ENCODE data around the gene PLCH1.

PLCH1 gene

DNA sequence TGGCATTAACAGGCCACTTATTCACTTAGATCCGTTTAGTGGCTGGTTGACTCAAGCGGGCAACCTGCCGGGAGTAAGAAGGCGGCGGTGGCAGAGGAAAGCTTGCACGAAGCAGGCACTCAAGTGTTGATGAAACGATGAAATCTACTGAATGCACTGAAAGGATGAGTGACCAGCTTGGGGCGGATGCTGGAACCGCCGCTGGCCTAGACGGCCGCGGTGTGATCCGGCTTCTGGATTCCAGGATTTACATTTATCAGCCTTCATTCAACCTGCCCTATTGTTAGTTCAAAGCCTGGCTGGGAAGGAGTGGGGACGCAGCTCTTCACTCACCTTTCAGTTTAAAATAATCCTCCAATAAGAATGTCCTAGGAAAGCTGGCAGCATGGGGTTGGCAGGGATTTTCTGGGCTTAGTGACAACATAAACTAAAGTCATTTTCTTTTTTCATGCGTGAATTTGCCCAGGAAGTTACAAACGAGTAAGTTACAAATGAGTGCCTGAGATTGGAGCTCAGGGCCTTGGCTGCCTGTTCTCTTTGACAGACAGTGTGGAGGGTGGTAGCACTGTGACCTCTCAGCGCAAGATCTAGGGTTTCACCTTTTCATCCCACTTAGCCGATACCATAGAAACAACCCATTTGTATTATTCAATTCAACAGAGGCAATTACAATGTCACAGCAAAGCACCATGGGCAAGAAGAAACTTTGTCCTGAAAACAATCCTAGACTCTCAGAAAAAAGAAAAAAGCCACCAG lies 1.1 kb upstream of the PLCH1 start:
- DNase-seq = peak; percentile 29

DNA sequence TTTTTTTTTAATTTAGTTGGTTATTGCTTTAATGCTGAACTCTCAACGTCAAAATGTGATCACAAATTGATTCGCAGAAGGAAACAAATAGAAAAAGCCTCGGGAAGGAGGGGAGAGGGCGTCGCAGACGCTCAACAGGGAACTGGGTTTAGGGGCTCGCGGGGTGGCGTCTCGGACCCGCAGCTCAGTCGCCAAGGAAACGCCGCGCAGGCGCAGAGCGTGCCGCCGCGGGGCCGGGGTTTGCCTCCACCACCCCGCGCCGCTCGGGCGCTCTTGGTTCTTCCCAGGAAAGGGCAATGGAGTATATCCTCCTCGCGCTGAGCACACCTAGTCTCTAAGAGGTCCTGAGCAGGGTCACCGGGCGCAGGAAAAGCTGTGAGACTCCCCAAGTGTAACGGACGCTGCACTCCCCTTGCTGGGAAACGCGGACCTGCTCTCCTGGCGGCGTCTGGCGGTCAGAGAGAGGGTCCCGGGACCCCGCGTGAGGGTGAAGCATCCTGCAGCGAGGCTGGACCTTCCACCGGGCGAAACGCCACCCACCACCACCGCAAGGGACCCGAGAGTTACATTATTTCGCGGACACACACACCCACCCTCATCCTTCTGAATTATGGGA lies 753 bp downstream of the PLCH1 start:
- DNase-seq = peak; percentile 75

DNA sequence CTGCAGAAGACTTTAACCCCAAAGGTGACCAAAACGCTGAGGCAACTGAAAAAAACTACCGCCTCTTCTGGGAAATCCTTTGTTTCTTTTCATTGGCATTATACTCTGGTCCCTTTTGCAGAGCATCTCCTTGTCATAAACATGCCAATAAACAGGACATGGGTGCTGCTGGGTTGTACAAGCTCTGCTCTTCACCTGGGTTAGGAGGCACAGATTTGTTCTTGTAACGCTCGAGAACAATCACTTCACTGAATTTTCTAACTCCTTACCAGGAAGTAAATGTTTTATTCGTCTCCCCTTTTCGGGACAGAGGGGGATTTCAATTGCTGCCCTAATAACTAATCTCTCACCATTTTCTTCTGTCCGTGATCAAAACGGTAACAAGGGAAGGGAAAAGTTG lies 1.3 kb downstream of the PLCH1 start:
- no peak for DNase-seq

DNA sequence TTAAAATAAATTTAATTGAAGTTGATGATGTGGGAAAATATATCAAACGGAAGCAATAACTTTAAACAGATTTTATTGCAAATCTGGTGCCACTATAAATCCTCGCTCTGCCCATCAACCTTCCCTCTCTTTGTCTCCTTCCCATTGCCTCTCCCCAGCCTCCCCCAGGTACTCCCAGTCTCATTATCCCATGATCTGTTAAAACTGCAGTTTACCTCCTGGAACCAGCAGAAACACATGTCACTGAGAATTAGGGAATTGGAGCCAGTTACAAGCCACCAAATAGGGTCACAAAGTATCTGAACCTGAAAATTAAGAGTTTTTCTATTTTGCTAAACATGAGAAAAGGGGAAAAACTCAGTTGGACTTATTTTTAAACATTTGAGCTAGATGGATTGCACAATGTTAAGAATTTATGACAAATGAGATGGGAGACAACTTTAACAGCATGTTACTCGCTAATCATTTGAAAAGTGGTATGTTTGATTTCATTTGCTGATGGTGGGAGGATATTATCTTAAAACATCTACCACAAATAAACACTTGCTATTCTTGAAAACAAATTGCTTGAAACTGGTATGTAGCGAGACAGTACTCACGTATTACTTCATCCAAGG lies 2.4 kb downstream of the PLCH1 start:
- no peak for DNase-seq

DNA sequence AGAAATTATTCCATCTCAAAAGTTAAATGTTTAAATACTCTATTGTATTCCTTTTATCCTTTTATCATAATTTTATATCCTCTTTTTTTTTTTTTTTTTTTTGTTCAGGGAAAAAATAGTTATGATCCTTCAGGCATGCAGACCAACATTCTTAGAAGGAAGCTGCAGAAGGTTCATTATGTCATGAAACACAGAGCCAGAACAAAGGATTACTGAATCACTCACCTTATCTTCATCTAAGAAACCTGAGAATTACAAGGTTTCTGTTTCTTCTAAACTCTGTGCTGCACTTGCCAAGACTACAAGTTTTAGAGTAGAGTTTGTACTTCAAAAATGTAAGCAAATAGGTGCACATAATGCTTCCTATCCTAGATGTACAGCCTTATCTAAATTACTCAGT lies 3.3 kb downstream of the PLCH1 start:
- DNase-seq = no peak

DNA sequence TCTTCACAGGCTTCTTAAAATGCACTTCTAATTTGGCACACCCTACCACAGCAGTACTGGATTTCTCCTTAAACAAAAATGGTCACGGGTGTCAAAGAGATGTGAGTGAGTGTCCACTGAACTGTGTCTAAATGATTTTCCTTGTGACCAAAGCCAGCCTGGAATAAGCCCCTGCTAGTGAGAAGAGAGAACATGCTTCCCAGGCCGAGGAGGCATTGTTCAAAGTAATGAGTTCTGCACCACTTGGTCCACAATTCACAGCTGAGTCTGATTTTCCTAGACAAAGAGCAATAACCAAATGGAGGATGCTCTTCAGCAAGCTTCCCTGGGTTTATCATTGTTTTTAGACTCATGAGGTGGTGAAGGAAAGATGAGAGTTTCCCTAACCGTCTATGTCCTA lies 3.8 kb downstream of the PLCH1 start:
- DNase-seq = no peak

DNA sequence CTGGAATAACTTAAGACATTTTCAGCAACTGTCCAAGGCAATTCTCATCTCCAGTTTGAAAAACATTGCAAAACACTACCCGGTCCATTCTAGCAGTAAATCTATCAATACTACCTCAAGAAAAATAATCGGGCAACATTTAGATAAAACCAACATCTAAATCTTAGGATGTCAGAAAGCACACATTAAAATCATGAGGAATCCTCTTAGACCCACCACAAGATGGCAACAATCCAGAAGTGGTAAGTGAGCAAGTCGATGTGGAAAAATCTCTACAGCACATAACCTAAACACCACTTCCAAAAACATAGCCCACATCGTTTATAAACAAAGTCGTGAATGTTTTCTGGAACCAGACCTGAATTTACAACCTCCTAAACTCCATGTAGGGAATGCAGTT lies 5.7 kb downstream of the PLCH1 start:
- no peak for DNase-seq

DNA sequence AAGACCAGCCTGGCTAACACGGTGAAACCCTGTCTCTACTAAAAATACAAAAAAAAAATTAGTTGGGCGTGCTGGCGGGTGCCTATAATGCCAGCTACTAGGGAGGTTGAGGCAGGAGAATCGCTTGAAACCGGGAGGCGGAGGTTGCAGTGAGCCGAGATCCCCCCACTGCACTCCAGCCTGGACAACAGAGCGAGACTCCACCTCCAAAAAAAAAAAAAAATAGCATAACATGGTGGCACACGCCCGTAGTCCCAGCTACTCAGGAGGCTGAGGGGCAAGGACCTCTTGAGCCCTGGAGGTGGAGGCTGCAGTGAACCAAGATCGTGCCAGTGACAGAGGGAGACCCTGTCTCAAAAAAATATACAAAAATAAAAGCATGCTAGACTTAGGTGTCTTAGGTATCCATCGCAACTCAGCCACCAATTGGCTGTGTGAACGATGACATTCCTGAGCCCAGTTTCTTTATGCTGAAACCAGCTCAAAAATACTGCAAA lies 6.2 kb downstream of the PLCH1 start:
- no peak for DNase-seq

DNA sequence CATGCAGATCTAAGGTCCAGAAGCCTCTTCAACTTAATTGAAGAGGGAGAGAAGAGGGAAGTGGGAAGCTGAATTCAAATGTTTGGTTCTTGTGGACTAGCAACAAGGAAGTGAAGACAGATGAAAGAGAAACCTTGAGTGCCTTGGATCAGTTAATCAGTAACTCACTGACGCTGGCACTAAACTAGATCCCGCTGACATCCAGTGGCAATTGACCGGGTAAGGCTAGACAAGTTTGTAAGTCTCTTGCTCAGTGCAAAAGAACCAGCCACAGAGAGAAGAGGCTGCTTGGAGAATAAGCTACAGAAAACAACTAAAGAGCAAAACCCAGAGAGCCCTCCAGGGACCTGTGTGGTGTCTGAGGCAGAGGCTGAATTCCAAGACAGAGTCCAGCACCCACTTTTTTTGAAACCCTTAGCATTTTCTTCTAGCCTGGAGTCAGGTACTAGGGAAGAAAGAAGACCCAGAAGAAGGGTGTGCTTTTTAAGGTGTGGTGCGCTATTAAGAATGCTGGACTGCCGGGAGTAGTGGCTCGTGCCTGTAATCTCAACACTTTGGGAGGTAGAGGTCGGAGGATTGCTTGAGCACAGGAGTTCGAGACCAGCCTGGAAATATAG lies 6.9 kb downstream of the PLCH1 start:
- DNase-seq = peak; percentile 16

DNA sequence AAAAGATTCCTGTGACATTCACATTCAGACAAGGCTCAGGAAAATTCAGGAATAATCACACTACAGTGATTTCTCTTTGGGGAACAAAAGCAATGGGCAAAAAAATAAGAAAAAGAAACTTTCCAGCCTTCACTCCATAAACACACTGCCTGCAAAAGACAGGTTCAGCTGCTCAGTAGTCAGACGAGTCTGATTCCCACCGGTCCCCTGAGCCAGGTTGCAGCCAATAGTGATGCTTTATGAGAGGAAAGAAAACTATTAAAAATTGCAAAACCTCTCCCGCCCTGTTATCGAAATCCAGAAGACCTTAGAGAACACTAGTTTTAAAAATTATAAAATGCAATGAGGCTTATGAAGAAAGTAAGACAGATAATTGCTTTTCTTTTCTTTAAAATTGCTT lies 8.5 kb downstream of the PLCH1 start:
- DNase-seq = no peak

DNA sequence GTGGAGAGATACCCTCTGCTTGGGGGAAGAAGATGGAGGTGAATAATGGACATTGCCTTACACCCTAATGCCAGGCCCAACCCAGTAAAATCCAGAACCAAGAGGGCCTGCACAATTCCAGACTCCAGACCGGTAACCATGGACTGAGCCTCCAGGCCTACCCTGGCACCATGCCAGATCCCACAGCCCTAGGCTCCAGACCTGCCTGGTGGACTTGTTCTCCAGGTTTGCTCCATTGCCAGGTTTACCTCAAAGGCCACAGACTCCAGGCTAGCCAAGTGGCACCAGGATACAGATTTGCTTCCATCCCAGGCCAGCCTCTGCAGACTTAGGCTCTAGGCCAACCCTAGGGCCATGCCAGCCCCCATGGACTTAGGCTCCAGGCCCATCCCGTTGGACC lies 14.0 kb downstream of the PLCH1 start:
- DNase-seq = no peak

DNA sequence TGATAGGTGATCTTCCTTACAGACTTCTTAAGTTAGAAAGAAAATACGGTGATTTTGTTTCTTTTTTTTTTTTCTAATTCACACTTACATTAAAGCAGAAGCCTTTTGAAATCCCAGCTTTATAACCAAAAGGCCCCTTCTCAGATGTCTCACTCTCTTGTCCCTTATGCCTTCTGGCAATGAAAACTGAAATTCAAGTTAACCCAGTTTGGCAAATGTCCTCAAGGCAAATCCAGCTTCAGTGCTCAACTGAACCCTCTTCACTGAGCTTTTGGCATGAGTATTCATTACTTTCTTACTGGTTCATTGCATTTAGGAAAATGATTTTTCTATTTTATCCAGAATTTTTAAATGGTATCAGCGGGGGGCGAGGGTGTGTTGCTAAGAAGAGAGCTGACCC lies 17.0 kb downstream of the PLCH1 start:
- no peak for DNase-seq

DNA sequence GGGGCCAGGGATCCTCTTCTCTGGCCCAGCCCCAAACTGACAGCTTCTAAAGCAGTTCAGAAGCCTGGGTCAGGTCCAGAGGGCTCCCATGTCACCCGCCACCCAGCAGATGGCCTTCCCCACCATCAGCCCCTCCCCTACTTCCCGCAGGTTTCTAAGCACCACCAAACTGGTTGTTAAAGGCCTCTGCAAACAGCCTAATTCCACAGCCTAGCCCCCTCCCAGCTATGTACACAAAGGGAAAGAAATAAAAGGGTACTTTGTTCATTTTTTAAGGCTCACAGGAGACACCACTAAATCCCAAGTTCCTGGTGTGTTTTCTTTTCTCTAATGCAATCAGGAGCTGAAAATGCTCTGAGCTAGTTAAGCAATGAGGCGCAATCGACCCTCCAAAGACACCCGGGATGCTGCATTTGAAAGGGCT lies 30.6 kb downstream of the PLCH1 start:
- DNase-seq = no peak

DNA sequence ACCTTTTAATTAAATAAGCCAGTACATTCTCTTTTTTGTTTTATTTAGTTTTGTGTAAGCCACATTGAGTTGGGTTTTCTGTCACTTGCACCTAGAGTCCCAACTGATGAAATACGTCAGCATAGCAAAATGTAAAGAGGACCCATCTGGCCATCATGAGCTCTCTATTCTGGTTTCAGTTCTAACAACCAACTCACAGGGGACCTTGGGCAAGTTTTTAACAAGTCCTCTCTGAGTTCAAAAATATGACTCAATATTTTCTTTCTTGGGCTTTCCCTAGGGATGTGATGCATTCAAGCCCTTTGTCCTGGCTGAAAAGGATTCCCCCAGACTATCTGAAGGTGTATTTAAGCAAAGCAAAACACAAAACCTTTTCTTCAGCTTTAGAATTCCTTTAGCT lies 32.9 kb downstream of the PLCH1 start:
- no peak for DNase-seq

DNA sequence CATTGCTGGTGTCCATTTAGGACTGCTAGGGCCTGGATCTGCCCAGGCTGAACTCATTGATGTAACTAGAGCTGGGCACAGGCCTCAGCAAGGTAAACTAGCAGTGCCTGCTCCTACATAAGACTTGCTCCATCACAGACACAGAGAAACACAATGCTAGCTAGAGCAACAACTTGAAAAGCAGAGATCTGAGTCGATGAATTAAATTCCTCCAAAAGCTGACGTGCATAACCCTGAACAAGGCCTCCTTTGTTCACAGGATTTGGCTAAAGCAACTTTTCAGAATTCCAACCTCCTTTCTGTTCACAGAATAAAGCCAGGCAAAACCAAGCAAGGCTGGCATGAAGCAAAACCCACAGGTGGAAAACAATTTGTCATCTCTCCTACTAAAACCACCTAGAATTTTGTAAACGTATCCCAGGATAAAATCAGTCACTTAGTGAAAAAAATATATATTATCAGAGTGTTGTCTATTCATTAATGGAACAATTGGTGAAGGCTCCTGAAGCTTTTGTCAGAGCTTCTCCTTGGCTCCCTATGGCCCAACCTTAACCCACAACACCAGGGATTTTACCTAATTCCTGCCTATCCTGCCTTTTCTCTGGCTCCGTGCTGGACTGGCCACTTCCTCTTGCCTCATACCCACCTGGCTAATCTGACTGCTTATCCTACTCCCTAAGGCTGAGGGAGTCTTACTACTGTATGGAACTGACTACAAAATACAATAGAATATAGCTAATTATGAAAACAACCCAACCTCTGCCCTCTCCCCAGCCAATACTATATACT lies 39.9 kb downstream of the PLCH1 start:
- DNase-seq = peak; percentile 21

DNA sequence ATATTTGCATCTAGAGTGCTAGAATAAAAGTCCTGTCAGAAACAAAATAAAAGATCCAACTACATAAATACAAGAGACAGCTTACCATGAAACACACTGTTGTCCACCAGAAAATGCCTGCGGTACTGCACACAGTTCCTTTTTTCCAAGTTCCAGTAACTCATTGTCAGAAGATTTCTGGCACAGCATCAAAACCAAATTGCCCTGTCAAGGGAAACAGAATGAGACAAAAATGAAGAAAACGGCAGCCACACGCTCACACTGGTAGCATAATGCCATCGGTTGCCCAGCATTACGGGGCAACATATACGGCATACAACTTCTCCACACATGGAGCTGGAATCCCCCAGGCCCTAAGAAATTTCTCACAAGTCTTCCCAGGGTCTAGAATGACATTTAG lies 40.8 kb downstream of the PLCH1 start:
- no peak for DNase-seq

DNA sequence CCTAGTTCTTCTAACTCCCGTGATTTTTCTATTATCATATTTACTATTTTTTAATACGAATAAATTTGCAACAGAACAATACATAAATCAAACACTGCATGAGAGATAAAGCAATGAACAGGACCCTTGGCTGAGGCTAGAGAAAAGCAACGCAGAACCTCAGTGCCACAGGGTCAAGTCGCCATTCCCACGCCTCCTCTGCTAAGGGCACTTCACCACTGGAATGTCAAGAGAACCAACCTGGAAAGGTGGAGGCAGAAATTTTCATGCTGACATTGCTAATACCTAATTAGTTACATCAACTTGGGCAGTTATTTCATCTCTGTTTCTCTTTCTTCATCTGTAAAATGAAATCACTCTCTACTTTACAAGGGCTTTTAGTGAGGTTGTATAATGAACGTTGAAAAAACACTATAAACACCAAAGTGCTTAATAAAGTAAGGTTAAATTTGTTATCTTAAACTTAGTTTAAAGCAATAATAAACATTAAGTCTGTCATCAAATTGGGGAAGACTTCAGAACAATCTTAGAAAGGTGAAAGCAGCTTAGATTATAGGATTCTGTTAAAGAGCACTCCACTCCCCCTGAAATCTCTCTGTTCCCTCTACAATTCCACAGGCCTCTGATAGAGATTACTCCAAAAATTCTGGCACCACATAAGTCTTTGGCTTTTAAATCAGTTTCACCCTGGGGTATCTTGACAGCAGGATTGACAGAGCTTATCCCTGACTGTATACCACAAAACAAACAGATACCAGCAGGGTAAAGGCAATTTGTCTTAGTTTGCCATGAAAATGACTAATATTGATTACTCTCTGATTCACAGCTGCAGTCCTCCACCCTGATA lies 41.9 kb downstream of the PLCH1 start:
- DNase-seq = no peak

DNA sequence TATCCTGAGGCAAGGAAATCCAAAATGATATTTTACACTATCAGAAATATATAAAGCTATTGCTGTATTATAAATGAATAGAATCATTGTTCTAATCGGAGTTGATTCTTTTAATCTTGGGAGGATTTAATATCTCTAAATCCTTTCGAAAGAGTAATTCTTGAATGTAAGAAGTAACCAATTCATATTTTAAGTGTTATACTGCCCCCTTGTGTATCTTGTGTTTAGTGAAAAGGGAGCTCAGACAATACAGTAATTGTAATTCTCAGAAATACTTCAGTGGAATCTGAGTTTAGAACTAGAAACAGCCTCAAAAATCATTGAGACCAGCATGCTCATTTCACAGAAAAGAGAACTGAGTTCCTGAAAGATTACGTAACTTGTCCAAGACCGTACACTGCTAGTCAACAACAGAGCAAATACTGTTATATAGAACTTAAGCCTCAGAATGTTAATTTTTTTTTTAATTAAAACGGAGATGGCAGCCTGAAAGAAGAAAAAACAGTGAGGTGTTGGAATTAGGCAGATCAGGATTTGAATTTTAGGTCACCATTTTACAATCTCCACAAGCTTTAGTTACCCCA lies 42.9 kb downstream of the PLCH1 start:
- DNase-seq = peak; percentile 88

DNA sequence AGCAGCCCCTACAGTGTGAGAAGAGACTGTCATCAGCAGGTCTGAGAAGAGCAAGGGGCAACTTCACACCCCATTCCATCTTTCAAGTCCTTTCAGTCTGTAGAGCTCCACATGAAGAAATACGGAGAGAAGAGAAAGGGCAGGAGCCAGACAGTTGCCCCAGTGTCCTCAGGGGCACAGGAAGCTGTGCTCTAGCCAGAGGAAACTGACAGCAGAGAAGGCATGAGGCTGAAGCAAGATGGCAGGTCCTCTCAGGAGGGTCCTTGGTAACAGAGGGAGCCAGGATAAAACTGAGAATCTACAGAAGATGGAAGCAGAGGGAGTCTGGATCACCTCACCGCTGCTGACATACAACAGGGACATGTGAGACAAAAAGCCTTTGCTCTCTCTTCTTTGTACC lies 47.3 kb downstream of the PLCH1 start:
- DNase-seq = no peak

DNA sequence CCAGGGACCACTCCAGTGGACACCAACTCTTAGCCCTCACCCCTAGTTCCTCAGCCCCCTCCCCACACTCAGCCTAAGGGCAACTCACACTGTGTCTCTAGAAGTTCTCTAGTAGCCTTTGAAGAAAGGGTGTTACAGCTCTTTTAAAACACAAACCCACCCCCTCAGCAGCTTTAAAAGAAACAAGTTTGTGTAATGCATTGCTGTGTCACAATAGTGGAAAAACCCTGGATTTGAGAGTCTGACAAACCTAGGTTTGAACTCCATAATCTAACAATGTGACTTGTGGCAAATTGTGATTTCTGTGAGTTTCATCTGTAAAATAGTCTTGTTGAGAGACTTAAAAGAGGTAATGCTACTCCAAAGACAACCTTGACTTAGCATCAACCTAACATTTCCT lies 54.0 kb downstream of the PLCH1 start:
- no peak for DNase-seq

DNA sequence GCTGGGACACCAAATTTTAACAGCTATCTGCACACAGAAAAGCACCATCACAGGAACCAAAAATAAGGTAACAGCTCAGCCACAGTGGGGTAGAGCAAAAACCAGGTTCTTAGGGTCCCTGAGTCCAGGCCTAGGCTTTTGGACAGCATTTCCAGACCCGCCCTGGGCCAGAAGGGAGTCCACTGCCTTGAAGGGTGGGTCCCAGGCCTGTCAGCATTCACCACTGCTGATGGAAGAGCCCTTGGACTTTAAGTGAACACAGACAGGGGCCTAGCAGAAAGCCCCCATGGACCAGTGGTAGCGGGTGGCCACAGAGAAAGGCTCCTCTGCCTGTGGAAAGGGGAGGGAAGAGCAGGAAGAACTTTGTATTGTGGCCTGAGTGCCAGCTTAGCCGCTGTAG lies 56.4 kb downstream of the PLCH1 start:
- DNase-seq = no peak

DNA sequence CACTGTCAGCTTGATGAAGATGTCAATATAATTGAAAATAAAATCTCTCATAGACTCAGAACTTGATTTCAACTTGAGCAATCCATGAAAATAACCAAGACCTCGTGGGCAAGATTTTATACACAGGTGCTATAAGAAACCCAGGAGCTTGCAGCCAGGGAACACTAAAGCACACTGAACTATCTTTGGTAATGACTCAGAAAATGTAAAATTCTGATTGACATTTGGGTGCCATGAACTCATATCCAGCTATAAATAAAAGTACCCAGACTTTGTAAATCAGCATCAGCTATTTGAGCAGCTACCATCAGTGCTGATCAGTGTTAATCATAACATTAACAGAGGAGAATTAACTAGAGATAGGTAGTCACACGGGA lies 61.5 kb downstream of the PLCH1 start:
- no peak for DNase-seq
